ENCODE data around the gene EDC4. TPM values are rescaled to one million over a fixed set of nuclear protein-coding genes. Genes with fewer than 3 reads are reported as not detected.

EDC4 gene
- total and polyA plus RNA-seq, 9 of the 15 experiments (the other 6 are each of a cell fraction or from before 2014, with no cell fraction given): 1.1 to 131 (median 74.0) TPM

DNA sequence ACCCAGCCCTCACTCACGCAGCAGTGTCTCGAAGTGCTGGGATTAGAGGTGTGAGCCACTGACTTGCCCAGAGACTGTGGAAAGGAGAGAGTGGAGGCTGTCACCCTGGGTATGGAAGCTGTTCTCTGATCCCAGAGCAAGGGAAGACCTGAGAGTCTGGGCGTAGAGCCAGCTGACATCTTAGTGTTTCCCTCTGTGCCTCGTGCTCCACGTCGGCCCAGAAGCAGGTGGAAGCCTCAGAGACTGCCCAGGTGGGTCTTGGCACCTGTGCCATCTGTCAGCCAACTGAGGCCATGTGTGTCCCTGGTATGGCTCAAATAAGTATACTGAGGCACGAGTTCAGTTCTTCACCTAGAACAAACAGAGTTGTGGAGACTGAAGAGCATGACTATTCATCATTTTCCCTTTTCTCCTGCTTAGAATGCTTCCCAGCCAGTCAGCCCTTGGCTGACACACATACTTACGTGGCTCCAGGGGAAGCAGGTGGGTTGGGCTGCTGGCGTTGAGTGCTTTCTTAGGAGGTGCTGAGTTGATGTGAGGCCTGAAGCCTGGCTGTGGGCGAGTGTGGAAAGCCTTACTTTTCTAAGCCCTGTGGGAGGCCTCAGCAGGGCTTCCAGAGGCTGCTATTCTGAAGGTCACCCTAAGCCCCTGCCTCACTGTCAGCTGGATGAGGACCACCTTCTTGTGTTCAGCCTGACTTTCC, 50.7 kb downstream of the EDC4 start:
- ChIA-PET POLR2A (interaction anchor here (1.5 to 1.6 kb wide), 3 partner anchors 12 to 80 kb away, joined by 3 to 8 read pairs (median 4); no protein-coding TSS in a partner anchor), CTCF (ENCODE audit: low intra/inter-chr PET ratio) (no interaction called here)
- 78% methylated on average over 10 of the region's 10 CpGs for WGBS (ENCODE audit: insufficient coverage, low coverage, missing lambda C conversion rate)
- Histone ChIP-seq H4K20me1 (replicated peaks; ENCODE audit: control insufficient read depth, insufficient read depth, low read length) (peaks cover 22% of the 10 kb centered on the region), H3K4me2 (ENCODE audit: insufficient read depth, low read length) (no peak overlapping the region), H3K79me2 (ENCODE audit: control insufficient read depth, insufficient read depth, low read length) (no peaks in the 10 kb centered on the region), H3K36me3 (ENCODE audit: control insufficient read depth, insufficient read depth, low read length) (no peaks in the 10 kb centered on the region; the same call in 2 of the 3 replicates), H3K27me3 (ENCODE audit: control insufficient read depth in 2 of 2, insufficient read depth in 2 of 2, low read length in 2 of 2) (no peaks in the 10 kb centered on the region), H3K9ac (ENCODE audit: insufficient read depth in 1 of 2, low read depth in 2 of 2, low read length in 2 of 2) (peak overlapping the region in 1 of 2 experiments; percentile 53; a peak in 1 of 4 replicates), H3K27ac (ENCODE audit: extremely low read depth, low read depth, low read length) (no peak overlapping the region), H3K4me1 (replicated peaks in 1 of 2; ENCODE audit: control insufficient read depth in 2 of 2, insufficient read depth in 2 of 2, low read length in 2 of 2) (peaks cover 13 to 23% of the 10 kb centered on the region in 2 experiments), H3K9me1 (ENCODE audit: control insufficient read depth, insufficient read depth, low read length) (peaks cover 3% of the 10 kb centered on the region), H3K4me3 (no peak overlapping the region), H2AFZ (ENCODE audit: low read depth, low read length) (no peak overlapping the region), H3K9me3 (replicated peaks; ENCODE audit: control insufficient read depth, insufficient read depth, low read depth, low read length) (no peaks in the 10 kb centered on the region)
- ATAC-seq: no peak
- no peak for DNase-seq (ENCODE audit: extremely low read depth in 1 of 4, low spot score in 3 of 4)
- no TSS peak for BruUV-seq (replicated peaks)
- in situ Hi-C loops (cut with MboI): loop anchor here (10.0 kb wide), 1 partner anchor 399 kb away; the partner anchor contains the start of gene RIPOR1
- intact Hi-C loops (cut with micrococcal nuclease): no loop called here
- no peak for FAIRE-seq
- TF ChIP-seq, protein P1, sequence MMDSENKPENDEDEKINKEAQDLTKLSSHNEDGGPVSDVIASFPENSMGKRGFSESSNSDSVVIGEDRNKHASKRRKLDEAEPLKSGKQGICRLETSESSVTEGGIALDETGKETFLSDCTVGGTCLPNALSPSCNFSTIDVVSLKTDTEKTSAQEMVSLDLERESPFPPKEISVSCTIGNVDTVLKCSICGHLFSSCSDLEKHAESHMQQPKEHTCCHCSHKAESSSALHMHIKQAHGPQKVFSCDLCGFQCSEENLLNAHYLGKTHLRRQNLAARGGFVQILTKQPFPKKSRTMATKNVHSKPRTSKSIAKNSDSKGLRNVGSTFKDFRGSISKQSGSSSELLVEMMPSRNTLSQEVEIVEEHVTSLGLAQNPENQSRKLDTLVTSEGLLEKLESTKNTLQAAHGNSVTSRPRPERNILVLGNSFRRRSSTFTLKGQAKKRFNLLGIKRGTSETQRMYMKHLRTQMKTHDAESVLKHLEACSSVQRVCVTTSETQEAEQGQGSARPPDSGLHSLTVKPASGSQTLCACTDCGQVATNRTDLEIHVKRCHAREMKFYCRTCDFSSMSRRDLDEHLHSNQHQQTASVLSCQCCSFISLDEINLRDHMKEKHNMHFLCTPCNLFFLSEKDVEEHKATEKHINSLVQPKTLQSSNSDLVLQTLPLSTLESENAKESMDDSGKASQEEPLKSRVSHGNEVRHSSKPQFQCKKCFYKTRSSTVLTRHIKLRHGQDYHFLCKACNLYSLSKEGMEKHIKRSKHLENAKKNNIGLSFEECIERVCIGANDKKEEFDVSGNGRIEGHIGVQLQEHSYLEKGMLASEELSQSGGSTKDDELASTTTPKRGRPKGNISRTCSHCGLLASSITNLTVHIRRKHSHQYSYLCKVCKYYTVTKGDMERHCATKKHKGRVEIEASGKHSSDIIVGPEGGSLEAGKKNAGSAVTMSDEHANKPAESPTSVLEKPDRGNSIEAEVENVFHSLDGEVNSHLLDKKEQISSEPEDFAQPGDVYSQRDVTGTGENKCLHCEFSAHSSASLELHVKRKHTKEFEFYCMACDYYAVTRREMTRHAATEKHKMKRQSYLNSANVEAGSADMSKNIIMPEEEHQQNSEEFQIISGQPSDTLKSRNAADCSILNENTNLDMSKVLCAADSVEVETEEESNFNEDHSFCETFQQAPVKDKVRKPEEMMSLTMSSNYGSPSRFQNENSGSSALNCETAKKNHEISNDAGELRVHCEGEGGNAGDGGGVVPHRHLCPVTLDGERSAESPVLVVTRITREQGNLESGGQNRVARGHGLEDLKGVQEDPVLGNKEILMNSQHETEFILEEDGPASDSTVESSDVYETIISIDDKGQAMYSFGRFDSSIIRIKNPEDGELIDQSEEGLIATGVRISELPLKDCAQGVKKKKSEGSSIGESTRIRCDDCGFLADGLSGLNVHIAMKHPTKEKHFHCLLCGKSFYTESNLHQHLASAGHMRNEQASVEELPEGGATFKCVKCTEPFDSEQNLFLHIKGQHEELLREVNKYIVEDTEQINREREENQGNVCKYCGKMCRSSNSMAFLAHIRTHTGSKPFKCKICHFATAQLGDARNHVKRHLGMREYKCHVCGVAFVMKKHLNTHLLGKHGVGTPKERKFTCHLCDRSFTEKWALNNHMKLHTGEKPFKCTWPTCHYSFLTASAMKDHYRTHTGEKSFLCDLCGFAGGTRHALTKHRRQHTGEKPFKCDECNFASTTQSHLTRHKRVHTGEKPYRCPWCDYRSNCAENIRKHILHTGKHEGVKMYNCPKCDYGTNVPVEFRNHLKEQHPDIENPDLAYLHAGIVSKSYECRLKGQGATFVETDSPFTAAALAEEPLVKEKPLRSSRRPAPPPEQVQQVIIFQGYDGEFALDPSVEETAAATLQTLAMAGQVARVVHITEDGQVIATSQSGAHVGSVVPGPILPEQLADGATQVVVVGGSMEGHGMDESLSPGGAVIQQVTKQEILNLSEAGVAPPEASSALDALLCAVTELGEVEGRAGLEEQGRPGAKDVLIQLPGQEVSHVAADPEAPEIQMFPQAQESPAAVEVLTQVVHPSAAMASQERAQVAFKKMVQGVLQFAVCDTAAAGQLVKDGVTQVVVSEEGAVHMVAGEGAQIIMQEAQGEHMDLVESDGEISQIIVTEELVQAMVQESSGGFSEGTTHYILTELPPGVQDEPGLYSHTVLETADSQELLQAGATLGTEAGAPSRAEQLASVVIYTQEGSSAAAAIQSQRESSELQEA (IDR thresholded peaks at IDR 0.05; ENCODE audit: low read depth): no peak
- TF ChIP-seq NR3C1 (CRISPR knock-in tag; IDR thresholded peaks at IDR 0.05) (no peak), TAF15 (IDR thresholded peaks at IDR 0.05; ENCODE audit: low read depth, low read length) (no peak), MTA3 (IDR thresholded peaks at IDR 0.05; ENCODE audit: borderline replicate concordance) (no peak), HDAC1 (IDR thresholded peaks at IDR 0.05) (no peak), PML (IDR thresholded peaks at IDR 0.05; ENCODE audit: low read length) (no peak), PRPF4 (IDR thresholded peaks at IDR 0.05; ENCODE audit: insufficient read depth, low read depth, low read length, poor library complexity, severe bottlenecking) (no peak), FOXJ3 (CRISPR knock-in tag; IDR thresholded peaks at IDR 0.05) (no peak), CBFA2T2 (conservative IDR thresholded peaks at IDR 0.05) (no peak), MTF1 (CRISPR knock-in tag; IDR thresholded peaks at IDR 0.05; ENCODE audit: borderline replicate concordance) (no peak)
